DOHH2 (cell line): ENCODE measurements around the gene AP4B1.

Experiments
- H3F3A ChIP-seq: fragments of 200-600 bp; sonication (generic), shearing (Covaris generic); 2 replicates; pipeline ENCODE4 v1.6.0; 2016; ENCODE audit warnings: antibody characterized with exemption, mild to moderate bottlenecking; ENCODE audit not compliant: control insufficient read depth, insufficient read depth
- H3K27ac ChIP-seq: fragments of 200-600 bp; sonication (generic); 2 replicates; pipeline ENCODE4 v1.5.1; 2014; ENCODE audit warnings: low read depth, mild to moderate bottlenecking, low read length, moderate library complexity
- H3K27me3 ChIP-seq: fragments of 200-600 bp; sonication (generic); 2 replicates; pipeline ENCODE4 v1.6.1; 2014; ENCODE audit warnings: mild to moderate bottlenecking, low read length, mixed read lengths; ENCODE audit not compliant: control insufficient read depth
- H3K36me3 ChIP-seq: fragments of 200-600 bp; sonication (generic); 2 replicates; pipeline ENCODE4 v1.6.1; 2014; ENCODE audit warnings: mild to moderate bottlenecking, low read length, moderate library complexity, mixed read lengths; ENCODE audit not compliant: control insufficient read depth
- H3K4me1 ChIP-seq: fragments of 200-600 bp; sonication (generic); 2 replicates; pipeline ENCODE4 v1.6.1; 2014; ENCODE audit warnings: mild to moderate bottlenecking, low read length, mixed read lengths; ENCODE audit not compliant: control insufficient read depth
- H3K4me2 ChIP-seq: fragments of 200-600 bp; sonication (generic); 2 replicates; pipeline ENCODE4 v1.6.0; 2014; ENCODE audit warnings: mild to moderate bottlenecking, low read length, moderate library complexity
- H3K4me3 ChIP-seq: fragments of 200-600 bp; sonication (generic); 2 replicates; pipeline ENCODE4 v1.5.1; 2014; ENCODE audit warnings: mild to moderate bottlenecking, low read length, mixed read lengths
- H3K79me2 ChIP-seq: fragments of 200-600 bp; sonication (generic); 2 replicates; pipeline ENCODE4 v1.6.1; 2014; ENCODE audit warnings: mild to moderate bottlenecking, low read length, mixed read lengths; ENCODE audit not compliant: control insufficient read depth
- H3K9me2 ChIP-seq: fragments of 200-600 bp; sonication (generic); replicated peaks from 2 replicates; pipeline ENCODE4 v1.6.1; 2014; ENCODE audit warnings: mild to moderate bottlenecking, low read length, mixed read lengths; ENCODE audit not compliant: control insufficient read depth
- H3K9me3 ChIP-seq: fragments of 200-600 bp; sonication (generic); 2 replicates; pipeline ENCODE4 v1.6.1; 2014; ENCODE audit warnings: antibody characterized with exemption, low read length, mixed read lengths; ENCODE audit not compliant: control insufficient read depth, insufficient read depth
- H4K20me1 ChIP-seq: fragments of 200-600 bp; sonication (generic); 2 replicates; pipeline ENCODE4 v1.6.0; 2014; ENCODE audit warnings: low read depth, mild to moderate bottlenecking, antibody characterized with exemption, low read length, moderate library complexity; ENCODE audit not compliant: control insufficient read depth, insufficient read depth
- EZH2phosphoT487 ChIP-seq: fragments of 200-600 bp; sonication (generic); IDR thresholded peaks from 2 replicates; pipeline ENCODE4 v1.6.1; 2017; ENCODE audit warnings: borderline replicate concordance, mild to moderate bottlenecking, antibody characterized with exemption, low read length, moderate library complexity, mixed read lengths
- TF ChIP-seq, protein P1 (sequence below): fragments of 200-600 bp; sonication (generic); IDR thresholded peaks from one replicate; pipeline ENCODE4 v1.5.1; 2014; ENCODE audit warnings: antibody characterized with exemption, mild to moderate bottlenecking, low read depth, low read length; ENCODE audit not compliant: poor library complexity, severe bottlenecking

AP4B1 gene

DNA sequence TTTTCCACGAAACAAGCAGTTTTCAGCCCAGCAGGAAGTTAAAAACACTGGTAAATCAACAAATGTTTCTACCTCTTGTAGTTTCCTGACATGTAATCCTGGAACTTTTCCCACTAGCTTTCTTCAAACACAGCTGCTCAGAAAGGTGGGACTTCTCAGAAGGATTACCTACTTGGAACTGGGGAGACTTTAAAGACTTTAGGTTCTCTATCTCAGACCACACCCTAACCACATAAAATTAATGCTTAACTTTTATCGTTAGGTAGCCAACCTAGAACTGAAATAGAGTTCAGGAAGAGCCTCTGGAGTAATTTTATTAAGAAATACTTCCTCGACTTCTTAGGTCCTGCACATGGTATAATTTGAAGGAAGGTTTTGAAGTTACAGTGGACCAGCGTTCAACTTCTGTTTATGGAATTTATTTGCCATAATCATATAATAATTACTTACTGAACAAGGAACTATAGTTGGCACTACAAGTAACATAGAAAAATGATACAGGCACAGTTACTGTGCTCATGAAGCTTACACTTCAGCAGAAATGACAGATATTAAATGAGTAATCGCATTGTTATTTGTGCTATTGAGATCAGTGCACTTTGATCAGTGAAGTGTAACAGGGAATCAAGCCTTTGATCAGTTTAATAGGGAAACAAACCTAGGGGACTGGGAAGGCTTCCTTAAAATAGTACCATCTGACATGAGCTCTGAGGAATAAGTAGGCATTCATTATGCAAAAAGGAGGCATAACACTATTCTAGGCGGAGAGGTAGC lies 17.0 kb downstream of the AP4B1 start, which contains the start of gene BCL2L15:
BCL2L15 (minus strand) TSS at position 180 of the 774 bp plus-strand sequence. CDS start 206 bp downstream, outside the sequence.
- no peaks in the 10 kb centered on the region for H3K27me3 ChIP-seq
- H3K36me3 ChIP-seq = no peaks in the 10 kb centered on the region
- no peak within 1 kb of the TSS for H3K4me2 ChIP-seq
- no peaks in the 10 kb centered on the region for H3K79me2 ChIP-seq
- TF ChIP-seq, protein P1, sequence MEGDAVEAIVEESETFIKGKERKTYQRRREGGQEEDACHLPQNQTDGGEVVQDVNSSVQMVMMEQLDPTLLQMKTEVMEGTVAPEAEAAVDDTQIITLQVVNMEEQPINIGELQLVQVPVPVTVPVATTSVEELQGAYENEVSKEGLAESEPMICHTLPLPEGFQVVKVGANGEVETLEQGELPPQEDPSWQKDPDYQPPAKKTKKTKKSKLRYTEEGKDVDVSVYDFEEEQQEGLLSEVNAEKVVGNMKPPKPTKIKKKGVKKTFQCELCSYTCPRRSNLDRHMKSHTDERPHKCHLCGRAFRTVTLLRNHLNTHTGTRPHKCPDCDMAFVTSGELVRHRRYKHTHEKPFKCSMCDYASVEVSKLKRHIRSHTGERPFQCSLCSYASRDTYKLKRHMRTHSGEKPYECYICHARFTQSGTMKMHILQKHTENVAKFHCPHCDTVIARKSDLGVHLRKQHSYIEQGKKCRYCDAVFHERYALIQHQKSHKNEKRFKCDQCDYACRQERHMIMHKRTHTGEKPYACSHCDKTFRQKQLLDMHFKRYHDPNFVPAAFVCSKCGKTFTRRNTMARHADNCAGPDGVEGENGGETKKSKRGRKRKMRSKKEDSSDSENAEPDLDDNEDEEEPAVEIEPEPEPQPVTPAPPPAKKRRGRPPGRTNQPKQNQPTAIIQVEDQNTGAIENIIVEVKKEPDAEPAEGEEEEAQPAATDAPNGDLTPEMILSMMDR = no peak
- TF ChIP-seq EZH2phosphoT487 = no peak
- no peaks in the 10 kb centered on the region for H4K20me1 ChIP-seq
- peaks cover 8% of the 10 kb centered on the region for H3K4me1 ChIP-seq
- no peaks in the 10 kb centered on the region for H3K9me2 ChIP-seq
- H3K4me3 ChIP-seq = no peak within 1 kb of the TSS
- H3K9me3 ChIP-seq = no peaks in the 10 kb centered on the region
- H3F3A ChIP-seq = no peaks in the 10 kb centered on the region
- H3K27ac ChIP-seq = no peak within 1 kb of the TSS

DNA sequence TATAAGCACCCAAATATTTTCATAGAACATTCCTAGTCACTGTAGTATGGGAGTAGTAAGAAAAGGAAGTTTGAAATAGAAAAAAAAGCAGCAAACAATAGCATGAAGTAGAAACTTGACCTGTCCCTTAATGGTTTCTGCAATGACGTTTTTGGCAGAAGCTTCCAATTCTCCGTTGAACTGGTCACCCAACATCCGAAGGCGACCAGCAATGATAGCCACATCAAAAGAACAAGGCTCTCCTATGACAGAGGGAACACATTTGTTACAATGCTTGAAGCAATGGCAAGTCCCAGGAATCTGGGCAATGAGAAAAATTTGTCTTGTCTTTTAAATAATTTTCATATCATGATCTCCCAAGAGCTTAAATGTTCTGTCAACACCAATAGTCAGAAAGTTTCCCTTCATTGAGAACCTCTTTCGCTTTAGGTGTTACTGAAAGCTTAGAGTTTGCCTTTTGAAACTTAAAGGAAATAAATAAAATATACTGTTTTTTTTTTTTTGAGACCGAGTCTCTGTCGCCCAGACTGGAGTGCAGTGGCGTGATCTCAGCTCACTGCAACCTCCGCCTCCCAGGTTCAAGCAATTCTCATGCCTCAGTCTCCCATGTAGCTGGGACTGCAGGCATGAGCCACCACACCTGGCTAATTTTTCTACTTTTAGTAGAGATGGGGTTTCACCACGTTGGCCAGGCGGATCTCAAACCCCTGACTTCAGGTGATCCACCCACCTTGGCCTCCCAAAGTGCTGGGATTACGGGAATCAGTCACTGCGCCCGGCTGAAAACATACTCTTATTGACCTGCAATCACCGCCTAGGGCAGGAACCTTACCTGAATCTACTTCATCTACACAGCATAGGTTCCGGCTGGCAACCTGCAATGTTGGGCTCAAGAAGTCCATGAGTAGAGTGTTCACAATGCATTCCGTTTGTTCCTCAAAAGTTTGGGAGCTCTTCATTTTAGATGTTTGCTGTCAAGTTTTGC lies 17.9 kb downstream of the AP4B1 start:
- Histone ChIP-seq H3K79me2 (no peaks in the 10 kb centered on the region), H3K36me3 (no peaks in the 10 kb centered on the region), H3K27me3 (no peaks in the 10 kb centered on the region), H3K4me3 (no peak overlapping the region), H3K9me3 (no peaks in the 10 kb centered on the region), H3K27ac (no peak overlapping the region), H3K9me2 (no peaks in the 10 kb centered on the region), H3K4me2 (no peak overlapping the region), H4K20me1 (no peaks in the 10 kb centered on the region), H3K4me1 (peaks cover 8% of the 10 kb centered on the region), H3F3A (no peaks in the 10 kb centered on the region)
- no peak for TF ChIP-seq EZH2phosphoT487
- TF ChIP-seq, protein P1 = no peak

DNA sequence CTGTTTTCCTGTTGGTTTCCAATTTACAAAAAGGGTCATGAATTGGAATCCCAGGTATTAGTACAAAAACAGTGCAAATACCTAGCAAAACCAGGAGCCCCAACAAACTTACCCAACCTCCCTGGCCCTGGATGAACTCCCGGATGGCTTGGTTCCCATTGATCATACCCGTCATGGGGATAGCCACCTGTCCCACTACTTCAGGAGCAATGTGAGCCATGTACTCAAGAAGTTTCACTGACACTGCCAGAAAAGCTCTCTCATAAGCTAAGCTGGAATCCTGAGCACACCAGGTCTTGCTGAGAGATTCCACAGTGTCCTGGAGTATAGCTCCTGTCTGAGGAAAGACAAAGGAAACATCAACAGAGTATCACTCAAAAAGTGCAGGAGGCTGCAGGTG lies 22.9 kb downstream of the AP4B1 start:
- no peak for TF ChIP-seq EZH2phosphoT487
- TF ChIP-seq, protein P1 = no peak
- Histone ChIP-seq H3K36me3 (no peaks in the 10 kb centered on the region), H3K79me2 (no peaks in the 10 kb centered on the region), H3K4me1 (peaks cover 5% of the 10 kb centered on the region; the same call in 1 of the 2 replicates), H4K20me1 (no peaks in the 10 kb centered on the region), H3K9me3 (no peaks in the 10 kb centered on the region), H3F3A (no peaks in the 10 kb centered on the region), H3K27me3 (no peaks in the 10 kb centered on the region), H3K4me2 (no peak overlapping the region), H3K9me2 (no peaks in the 10 kb centered on the region), H3K4me3 (no peak overlapping the region), H3K27ac (no peak overlapping the region)
